Posterior vena cava (tissue), 2 donors: Measurements from ENCODE around the gene ARCN1. TPM values are rescaled to one million over a fixed set of nuclear protein-coding genes. Genes with fewer than 3 reads are reported as not detected.

Experiments
- DNase-seq: peaks from one replicate; pipeline ENCODE4 v3.0.0-alpha.2; 2020; ENCODE audit warnings: low spot score
- intact Hi-C, 2 donors: fragments of 100-400 bp; cut with DNase I; formaldehyde crosslinking; loops; one replicate each; pipeline versions ENCODE4 v1.14.1 to v1.14.2; 2022 to 2023
- total RNA-seq, 2 donors: library from RNA; stranded (reverse); fragmentation: NEBNext Ultra II Directional; extraction: Animal tissue kit (Norgen Biotek cat#: 25700); gene quantifications; one replicate each; pipeline ENCODE4 v1.2.1, GENCODE V29; 2021
- donor health status: DM: yes; HTN: yes; CAD: no.
- donor health status: DM: yes; HTN: yes; CAD: no.

Gene ARCN1
- total RNA-seq, 2 donors from 2014 or later: 148 to 176 TPM

GRCh38 chr11:118615282-118615975 is 43.2 kb downstream of the ARCN1 start:
- intact Hi-C loops: no loop called here
- peak; percentile 44 for DNase-seq

- intact Hi-C loops: no loop called here
- peak; percentile 49 for DNase-seq
Measured at GRCh38 chr11:118615976-118616371, 43.8 kb downstream of the ARCN1 start.

- DNase-seq: peak; percentile 95
- intact Hi-C loops: no loop called here
Measured at GRCh38 chr11:118618115-118618990, 46.1 kb downstream of the ARCN1 start.

- intact Hi-C loops: no loop called here
- DNase-seq: peak; percentile 93
Measured at GRCh38 chr11:118618991-118619375, 46.8 kb downstream of the ARCN1 start.

GRCh38 chr11:118619444-118620197 is 47.4 kb downstream of the ARCN1 start:
- intact Hi-C loops: no loop called here
- DNase-seq: peak; percentile 92

- intact Hi-C loops: no loop called here
Measured at GRCh38 chr11:118620529-118621070, 48.4 kb downstream of the ARCN1 start.

GRCh38 chr11:118621071-118621783 is 49.0 kb downstream of the ARCN1 start:
- intact Hi-C loops: no loop called here
- DNase-seq: peak; percentile 97

More at GRCh38 chr11:118620529-118621070, 48.4 kb downstream of the ARCN1 start:
- peak; percentile 71 for DNase-seq

GRCh38 chr11:118621784-118622375 is 49.7 kb downstream of the ARCN1 start:
- peak; percentile 66 for DNase-seq
- intact Hi-C loops: no loop called here

- intact Hi-C loops: no loop called here
- DNase-seq: peak; percentile 78
Measured at GRCh38 chr11:118622376-118623268, 50.4 kb downstream of the ARCN1 start.

GRCh38 chr11:118623269-118623655 is 51.1 kb downstream of the ARCN1 start:
- intact Hi-C loops: no loop called here

GRCh38 chr11:118625036-118625690 is 53.0 kb downstream of the ARCN1 start:
- intact Hi-C loops: no loop called here
- DNase-seq: no peak

More at GRCh38 chr11:118623269-118623655, 51.1 kb downstream of the ARCN1 start:
- DNase-seq: no peak

GRCh38 chr11:118625976-118626375 is 53.8 kb downstream of the ARCN1 start:
- intact Hi-C loops: no loop called here
- no peak for DNase-seq

GRCh38 chr11:118627566-118627965 is 55.4 kb downstream of the ARCN1 start:
- DNase-seq: no peak
- intact Hi-C loops: no loop called here

- DNase-seq: no peak
- intact Hi-C loops: no loop called here
Measured at GRCh38 chr11:118628031-118628430, 55.8 kb downstream of the ARCN1 start.

- no peak for DNase-seq
- intact Hi-C loops: no loop called here
Measured at GRCh38 chr11:118628432-118628831, 56.2 kb downstream of the ARCN1 start.

- no peak for DNase-seq
- intact Hi-C loops: no loop called here
Measured at GRCh38 chr11:118628861-118629549, 56.8 kb downstream of the ARCN1 start.
